ENCODE measurements around the gene HSCB. TPM values are rescaled to one million over a fixed set of nuclear protein-coding genes. Genes with fewer than 3 reads are reported as not detected.

Gene HSCB
- total RNA-seq, 3 donors from 2014 or later (not counting 1 experiment from before 2014, with no cell fraction given), result 11.4 to 13.6 (median 12.3) TPM

DNA sequence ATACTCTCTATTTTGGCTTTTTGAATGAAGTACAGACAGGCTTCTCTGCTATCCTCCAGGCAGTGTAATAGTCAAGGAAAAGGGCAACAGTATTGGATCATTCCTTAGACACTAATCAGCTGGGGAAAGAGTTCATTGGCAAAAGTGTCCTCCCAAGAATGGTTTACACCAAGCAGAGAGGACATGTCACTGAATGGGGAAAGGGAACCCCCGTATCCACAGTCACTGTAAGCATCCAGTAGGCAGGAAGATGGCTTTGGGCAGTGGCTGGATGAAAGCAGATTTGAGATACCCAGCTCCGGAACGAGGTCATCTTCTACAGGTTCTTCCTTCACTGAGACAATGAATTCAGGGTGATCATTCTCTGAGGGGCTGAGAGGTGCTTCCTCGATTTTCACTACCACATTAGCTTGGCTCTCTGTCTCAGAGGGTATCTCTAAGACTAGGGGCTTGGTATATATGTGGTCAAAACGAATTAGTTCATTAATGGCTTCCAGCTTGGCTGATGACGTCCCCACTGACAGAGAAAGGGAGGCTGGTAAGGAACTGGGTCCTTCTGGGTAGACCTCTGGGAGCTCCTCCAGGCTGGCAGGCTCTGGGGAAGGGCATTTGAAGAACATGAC is 53.3 kb downstream of the HSCB start:
- H3K27ac Mint-ChIP-seq, result peak overlapping the region; percentile 92 to 96
- no peak overlapping the region for H3K4me3 ChIP-seq (ENCODE audit: low read length)
- TF ChIP-seq, protein P1, sequence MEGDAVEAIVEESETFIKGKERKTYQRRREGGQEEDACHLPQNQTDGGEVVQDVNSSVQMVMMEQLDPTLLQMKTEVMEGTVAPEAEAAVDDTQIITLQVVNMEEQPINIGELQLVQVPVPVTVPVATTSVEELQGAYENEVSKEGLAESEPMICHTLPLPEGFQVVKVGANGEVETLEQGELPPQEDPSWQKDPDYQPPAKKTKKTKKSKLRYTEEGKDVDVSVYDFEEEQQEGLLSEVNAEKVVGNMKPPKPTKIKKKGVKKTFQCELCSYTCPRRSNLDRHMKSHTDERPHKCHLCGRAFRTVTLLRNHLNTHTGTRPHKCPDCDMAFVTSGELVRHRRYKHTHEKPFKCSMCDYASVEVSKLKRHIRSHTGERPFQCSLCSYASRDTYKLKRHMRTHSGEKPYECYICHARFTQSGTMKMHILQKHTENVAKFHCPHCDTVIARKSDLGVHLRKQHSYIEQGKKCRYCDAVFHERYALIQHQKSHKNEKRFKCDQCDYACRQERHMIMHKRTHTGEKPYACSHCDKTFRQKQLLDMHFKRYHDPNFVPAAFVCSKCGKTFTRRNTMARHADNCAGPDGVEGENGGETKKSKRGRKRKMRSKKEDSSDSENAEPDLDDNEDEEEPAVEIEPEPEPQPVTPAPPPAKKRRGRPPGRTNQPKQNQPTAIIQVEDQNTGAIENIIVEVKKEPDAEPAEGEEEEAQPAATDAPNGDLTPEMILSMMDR (IDR thresholded peaks at IDR 0.05), result no peak
- intact Hi-C loops (cut with micrococcal nuclease), result no loop called here
- peak overlapping the region; percentile 19 for H3K27ac ChIP-seq (ENCODE audit: low read length)
- peaks cover 86 to 89% of the 10 kb centered on the region in 2 donors for H3K4me1 Mint-ChIP-seq
- peaks cover 46% of the 10 kb centered on the region for H3K36me3 ChIP-seq (ENCODE audit: control insufficient read depth, insufficient read depth, low read length)
- H3K9me3 ChIP-seq (ENCODE audit: control insufficient read depth, insufficient read depth, low read length), result no peaks in the 10 kb centered on the region
- peaks cover 63% of the 10 kb centered on the region for H3K4me1 ChIP-seq (ENCODE audit: control insufficient read depth, insufficient read depth, low read length)
- no peaks in the 10 kb centered on the region for H3K9me3 Mint-ChIP-seq
- peak overlapping the region; percentile 93 for H3K4me3 Mint-ChIP-seq
- peaks cover 37% of the 10 kb centered on the region for H3K36me3 Mint-ChIP-seq
- WGBS (ENCODE audit: insufficient coverage), result 83% methylated on average over 6 of the region's 6 CpGs
- no peaks in the 10 kb centered on the region for H3K27me3 Mint-ChIP-seq (ENCODE audit: low read depth in 2 of 2)
- H3K27me3 ChIP-seq (ENCODE audit: control insufficient read depth, insufficient read depth, low read length), result no peaks in the 10 kb centered on the region
- ATAC-seq, result no peak
- DNase-seq, result no peak

DNA sequence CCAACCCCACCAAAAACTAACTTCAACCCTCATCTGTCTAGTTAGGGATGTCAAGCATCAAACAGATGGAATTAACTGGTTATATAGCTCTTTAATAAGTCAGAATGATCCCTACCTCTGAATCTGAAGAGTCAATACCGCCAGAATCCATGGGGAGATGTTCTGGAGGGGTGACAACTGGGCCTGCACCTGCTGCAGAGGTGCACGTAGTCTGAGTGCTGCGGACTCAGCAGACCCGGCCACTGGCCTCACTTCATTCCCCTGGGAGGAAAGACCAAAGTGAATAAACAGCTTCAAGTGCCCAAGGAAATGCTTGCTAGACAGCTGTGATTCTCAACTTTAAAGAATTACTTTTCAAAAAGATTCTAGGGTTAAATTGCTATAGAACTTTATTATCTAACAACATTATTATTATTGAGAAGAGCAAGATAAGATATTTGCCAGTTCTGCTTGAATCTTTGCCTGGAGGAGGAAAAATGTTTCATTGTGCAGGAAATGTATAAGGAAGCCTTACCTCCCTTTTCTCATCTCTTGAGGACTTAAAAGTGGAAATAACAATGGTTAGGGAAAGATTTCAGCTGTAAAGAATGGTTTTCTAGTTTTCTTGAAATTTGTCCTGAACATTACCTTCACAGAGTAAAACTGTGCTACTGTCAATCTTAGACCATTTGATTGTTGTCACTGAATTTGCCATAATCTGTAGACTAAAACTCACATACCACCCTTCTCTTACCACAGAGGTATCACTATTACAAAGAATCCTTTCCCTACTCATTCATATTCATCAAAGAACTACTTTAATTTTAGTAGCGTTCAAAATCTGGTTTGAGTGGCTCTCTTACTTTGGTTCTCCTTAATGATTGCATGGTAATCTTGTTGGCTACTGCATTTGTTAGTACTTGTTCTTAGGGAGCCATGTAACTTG is 54.4 kb downstream of the HSCB start:
- H3K4me3 Mint-ChIP-seq, result peak overlapping the region; percentile 93
- peaks cover 46% of the 10 kb centered on the region for H3K36me3 ChIP-seq (ENCODE audit: control insufficient read depth, insufficient read depth, low read length)
- H3K27me3 Mint-ChIP-seq (ENCODE audit: low read depth in 2 of 2), result no peaks in the 10 kb centered on the region
- peaks cover 55% of the 10 kb centered on the region for H3K4me1 ChIP-seq (ENCODE audit: control insufficient read depth, insufficient read depth, low read length)
- ATAC-seq, result no peak
- no peaks in the 10 kb centered on the region for H3K27me3 ChIP-seq (ENCODE audit: control insufficient read depth, insufficient read depth, low read length)
- peak overlapping the region; percentile 92 to 96 for H3K27ac Mint-ChIP-seq
- H3K27ac ChIP-seq (ENCODE audit: low read length), result no peak overlapping the region
- H3K9me3 ChIP-seq (ENCODE audit: control insufficient read depth, insufficient read depth, low read length), result no peaks in the 10 kb centered on the region
- H3K4me1 Mint-ChIP-seq, result peaks cover 80 to 81% of the 10 kb centered on the region in 2 donors
- H3K4me3 ChIP-seq (ENCODE audit: low read length), result no peak overlapping the region
- H3K9me3 Mint-ChIP-seq, result no peaks in the 10 kb centered on the region
- no peak for DNase-seq
- intact Hi-C loops (cut with micrococcal nuclease), result no loop called here
- 58% methylated on average over 5 of the region's 5 CpGs for WGBS (ENCODE audit: insufficient coverage)
- TF ChIP-seq, protein P1 (IDR thresholded peaks at IDR 0.05), result no peak
- peaks cover 37% of the 10 kb centered on the region for H3K36me3 Mint-ChIP-seq

DNA sequence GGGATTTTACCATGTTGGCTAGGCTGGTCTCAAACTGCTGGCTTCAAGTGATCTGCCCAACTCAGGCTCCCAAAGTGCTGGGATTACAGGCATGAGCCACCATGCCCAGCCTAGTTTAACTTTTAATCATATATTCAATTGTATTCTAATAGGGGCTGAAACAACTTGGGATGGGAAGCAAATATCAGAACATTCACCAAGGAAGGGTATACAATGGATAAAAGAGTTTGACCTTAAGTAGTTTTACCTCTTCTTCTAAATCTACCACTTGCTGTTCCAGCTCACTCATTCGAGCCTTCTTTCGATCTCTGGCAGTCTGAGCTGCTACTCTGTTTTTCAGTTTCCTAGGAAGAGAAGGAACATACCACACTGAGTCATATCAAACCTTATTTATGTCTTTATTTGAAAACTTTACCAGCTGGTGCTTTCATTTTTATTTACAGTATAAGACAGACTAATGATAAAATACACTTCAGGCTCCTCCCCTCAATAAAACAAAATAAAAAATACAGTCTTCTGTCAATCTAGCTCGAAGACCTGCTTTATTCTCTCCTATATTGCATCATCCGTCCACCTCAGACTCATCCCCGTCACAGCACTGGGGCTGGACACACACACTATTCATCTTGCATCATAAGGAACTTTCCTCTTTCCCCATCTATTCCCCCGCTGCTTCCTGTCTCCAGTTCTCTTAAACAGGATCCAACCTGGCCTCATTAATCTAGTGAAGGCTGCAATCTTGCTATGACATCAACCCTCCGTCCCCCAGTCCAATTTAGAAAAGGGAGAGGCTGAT is 57.2 kb downstream of the HSCB start:
- H3K27ac Mint-ChIP-seq, result peak overlapping the region; percentile 92 to 96
- Histone ChIP-seq H3K9me3 (ENCODE audit: control insufficient read depth, insufficient read depth, low read length) (no peaks in the 10 kb centered on the region), H3K36me3 (ENCODE audit: control insufficient read depth, insufficient read depth, low read length) (peaks cover 40% of the 10 kb centered on the region), H3K4me3 (ENCODE audit: low read length) (peak overlapping the region; percentile 69), H3K27ac (ENCODE audit: low read length) (peak overlapping the region; percentile 92), H3K4me1 (ENCODE audit: control insufficient read depth, insufficient read depth, low read length) (peaks cover 45% of the 10 kb centered on the region), H3K27me3 (ENCODE audit: control insufficient read depth, insufficient read depth, low read length) (no peaks in the 10 kb centered on the region)
- H3K4me1 Mint-ChIP-seq, result peaks cover 71 to 72% of the 10 kb centered on the region in 2 donors
- peaks cover 35% of the 10 kb centered on the region for H3K36me3 Mint-ChIP-seq
- DNase-seq, result peak; percentile 37 to 51
- no peaks in the 10 kb centered on the region for H3K9me3 Mint-ChIP-seq
- peak overlapping the region; percentile 93 for H3K4me3 Mint-ChIP-seq
- intact Hi-C loops (cut with micrococcal nuclease), result loop anchor here (1.0 to 2.0 kb wide), 2 partner anchors 12 to 30 kb away; no protein-coding TSS in a partner anchor
- no peaks in the 10 kb centered on the region for H3K27me3 Mint-ChIP-seq (ENCODE audit: low read depth in 2 of 2)
- TF ChIP-seq, protein P1 (IDR thresholded peaks at IDR 0.05), result no peak
- WGBS (ENCODE audit: insufficient coverage), result under 1% methylated on average over 7 of the region's 7 CpGs
- ATAC-seq, result peak in 1 of 3 donors; percentile 24

All from natural killer cell (primary cell).